GM19099 (cell line): ENCODE results near the gene UBD.

Source experiments
- POLR2A ChIP-seq: IDR thresholded peaks from 3 replicates; pipeline ENCODE4 v1.6.1; 2011; ENCODE audit warnings: low read depth; ENCODE audit not compliant: insufficient read length; ENCODE audit errors: extremely low read depth

Gene UBD

DNA sequence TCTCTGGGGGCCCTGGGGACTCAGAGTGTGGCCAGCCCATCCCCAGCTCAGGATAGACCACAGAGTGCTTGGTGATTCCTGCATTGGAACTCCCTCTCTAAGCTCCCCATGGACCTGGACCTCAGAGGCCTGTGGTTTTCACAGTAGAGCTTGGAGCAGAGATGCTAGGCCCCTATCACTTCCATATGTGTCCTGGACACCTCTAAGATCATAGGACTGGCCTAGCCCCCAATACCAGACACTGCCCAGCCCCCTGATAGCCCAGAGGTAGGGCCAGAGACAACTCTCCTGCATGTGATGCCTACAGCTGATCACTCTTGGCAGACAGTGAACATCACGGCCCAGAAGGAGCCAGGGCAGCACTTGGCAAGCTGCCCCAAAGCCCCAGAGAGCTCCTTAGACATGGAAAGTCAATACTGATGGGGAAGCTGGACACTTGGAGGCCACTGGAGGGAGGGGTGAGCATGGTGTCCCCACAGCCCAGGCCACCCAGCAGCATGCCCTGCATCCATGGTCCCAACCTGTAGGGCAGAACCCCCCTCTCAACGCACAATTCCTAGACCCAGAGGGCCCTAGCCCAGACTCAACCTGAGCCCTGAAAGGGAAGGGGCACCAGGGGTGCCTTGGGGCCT is 27.1 kb downstream of the UBD start:
- TF ChIP-seq POLR2A = no peak

- TF ChIP-seq POLR2A = no peak
Observed at GRCh38 chr6:29531668-29532067, 27.9 kb downstream of the UBD start.

GRCh38 chr6:29530671-29531310 is 28.7 kb downstream of the UBD start:
- no peak for TF ChIP-seq POLR2A

DNA sequence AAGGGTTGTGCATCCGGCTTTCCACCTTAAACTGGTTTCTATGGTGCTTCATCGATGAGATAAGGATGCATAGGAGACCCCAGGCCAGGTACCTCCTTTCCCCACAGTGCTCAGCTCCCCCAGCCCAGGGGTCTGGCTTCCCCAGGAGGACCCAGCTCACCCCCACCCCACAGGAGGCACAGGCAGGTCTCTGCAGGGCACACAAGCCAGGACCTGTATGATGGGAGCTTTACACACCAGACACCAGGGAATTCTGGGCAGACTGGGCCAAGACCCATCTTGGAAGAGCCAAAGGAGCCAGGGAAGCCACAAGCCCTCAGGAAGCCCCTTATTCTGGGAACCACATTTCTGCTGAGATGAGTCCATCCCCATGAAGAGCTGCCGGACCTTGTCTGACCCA is 29.6 kb downstream of the UBD start:
- no peak for TF ChIP-seq POLR2A

DNA sequence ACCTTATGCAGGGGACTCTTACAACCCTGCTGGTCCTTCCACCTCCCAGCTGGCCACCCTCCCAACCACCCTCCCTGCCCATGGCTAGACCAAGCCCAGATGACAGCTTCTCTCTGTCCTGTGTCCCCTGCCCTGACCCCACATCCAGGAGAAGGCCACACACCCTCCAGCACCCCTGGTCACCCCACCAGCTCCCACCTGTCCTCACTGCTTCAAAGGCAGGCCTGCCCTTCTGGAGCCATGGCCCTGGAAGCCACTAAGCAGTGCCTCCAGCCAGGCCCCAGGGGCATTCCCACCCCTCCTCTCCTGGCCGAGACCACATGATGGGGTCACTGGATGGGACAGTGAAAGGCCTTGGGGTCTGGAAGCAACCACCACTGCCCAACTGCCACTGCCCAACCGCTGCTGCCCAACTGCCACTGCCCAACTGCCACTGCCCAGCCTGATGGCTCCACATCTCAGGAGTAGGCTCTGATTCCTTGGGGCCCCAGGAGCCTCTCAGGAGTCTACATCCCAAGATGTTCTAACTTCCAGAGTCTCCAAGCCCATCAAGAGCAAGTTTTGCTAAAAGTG is 30.5 kb downstream of the UBD start:
- TF ChIP-seq POLR2A = no peak

DNA sequence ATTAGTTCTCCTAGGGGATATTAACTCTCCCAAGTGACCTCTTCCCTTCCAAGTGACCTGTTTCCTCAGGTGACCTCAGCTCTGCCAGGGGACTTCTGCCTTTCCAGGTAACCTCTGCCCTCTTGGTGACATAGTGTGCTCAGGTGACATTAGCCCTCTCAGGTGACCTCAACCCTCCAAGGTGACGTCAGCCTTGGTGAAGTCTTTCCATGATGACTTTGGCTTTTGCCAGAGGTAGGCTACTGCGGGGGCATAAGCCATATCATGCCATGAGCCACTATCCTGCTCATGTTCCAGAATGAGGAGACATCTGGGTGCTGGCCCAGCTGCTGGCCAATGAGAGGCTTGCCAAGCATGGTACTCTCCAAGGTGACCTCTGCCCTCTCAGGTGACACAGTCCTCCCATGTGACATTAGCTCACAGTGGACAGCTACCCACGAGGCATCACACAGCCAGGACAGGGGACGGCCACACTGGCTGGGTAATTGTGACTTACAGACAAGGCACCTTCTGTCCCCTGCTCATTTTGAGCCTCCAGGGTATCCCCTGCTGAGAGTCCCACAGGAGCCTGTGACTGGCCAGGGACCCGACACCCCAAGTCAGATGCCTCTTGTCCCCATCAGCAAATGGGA is 31.1 kb downstream of the UBD start:
- TF ChIP-seq POLR2A = no peak

DNA sequence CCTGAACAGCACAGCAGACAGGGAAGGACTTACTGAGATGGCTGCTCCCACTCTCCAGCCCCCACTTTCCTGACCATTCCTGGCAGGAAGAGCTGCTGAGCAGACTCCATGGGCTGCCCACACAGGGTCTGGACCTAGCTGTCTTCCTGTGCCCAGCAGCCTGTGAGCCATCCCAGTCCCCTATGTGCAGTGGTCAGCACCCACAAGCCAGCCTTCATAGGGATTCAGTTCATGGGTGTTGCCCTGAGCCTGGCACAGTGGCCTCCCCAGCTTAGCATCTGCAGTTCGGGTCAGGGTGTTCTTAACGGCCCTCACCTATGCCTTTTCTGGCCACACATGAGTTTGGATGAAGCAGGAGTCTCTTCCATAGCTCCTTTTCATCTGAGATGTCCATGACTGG is 32.0 kb downstream of the UBD start:
- no peak for TF ChIP-seq POLR2A

GRCh38 chr6:29527126-29527525 is 32.4 kb downstream of the UBD start:
- TF ChIP-seq POLR2A = no peak

- no peak for TF ChIP-seq POLR2A
Observed at GRCh38 chr6:29525311-29525639, 34.3 kb downstream of the UBD start.

- no peak for TF ChIP-seq POLR2A
Observed at GRCh38 chr6:29524444-29525310, 34.9 kb downstream of the UBD start.

DNA sequence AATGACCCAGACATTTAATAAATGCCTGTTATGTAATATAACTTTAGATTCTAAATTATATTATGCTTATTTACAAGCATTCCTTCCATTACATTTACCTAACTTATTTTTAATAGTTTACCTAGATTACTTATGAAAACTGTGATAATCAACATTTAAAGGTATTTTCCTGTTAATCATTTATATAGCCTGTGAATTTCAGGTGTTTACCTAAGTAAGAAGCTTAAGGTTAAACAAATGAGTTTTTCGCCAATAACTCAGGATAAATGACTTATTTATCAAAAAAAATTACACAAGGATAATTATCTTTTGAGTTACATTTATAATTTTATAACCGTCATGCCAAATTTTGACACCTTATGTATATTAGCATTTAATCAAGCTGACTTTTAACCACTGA is 35.5 kb downstream of the UBD start:
- TF ChIP-seq POLR2A = no peak

DNA sequence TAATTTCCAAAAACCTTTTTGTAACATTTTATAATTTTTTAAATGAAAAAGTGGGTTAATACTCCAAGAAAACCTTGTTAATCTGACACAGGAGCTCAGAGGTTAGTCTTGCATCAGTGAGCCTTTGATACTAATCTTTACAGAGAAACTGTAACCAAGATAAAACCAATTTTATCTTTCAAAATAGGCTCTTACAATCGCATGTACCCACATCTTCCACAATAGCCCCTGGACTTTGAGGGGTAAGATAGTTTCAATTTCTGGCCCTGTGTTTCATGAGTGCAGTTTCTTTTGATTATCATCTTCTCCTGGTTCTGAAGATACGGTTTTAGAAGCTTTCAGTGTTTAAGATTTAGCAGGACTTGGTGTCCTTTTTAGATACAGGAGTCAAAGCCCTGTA is 37.3 kb downstream of the UBD start:
- no peak for TF ChIP-seq POLR2A

DNA sequence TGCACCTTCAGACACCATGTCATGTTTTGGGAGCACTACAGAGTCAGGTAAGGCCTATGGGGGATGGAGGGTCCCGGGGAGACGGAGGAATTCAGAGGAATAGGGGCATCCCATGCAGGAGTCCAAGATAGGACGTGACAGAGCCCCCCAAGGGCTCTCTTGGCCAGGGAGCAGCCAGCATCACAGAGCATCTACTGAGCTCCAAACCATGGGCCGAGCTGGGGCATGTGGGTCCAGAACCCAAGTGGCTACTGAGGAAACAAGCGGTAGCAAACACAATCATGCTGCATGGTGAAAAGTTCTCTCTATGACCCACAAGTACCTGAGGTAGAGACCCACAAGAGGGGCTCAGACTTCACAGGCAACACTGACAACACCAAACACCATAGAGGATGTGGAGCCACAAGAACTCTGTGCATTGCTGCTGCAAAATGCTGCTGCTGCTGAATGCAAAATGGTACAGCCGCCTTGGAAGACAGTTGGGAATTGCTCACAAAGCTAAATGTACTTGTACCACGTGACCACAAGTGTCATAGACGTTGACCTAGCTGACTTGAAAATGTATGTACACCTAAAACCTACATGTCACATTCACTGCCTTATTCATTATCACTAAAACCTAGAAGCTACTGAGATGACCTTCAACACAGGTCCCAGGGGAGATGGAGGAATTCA is 38.4 kb downstream of the UBD start:
- TF ChIP-seq POLR2A = no peak

- TF ChIP-seq POLR2A = no peak
Observed at GRCh38 chr6:29520232-29520631, 39.3 kb downstream of the UBD start.
